HG03571 (cell line): ENCODE results near the gene DRAM1.
"Not testable (repeated sequence)": the region's sequence is repeated elsewhere in the genome, so short reads cannot be mapped to it uniquely, and the experiment has no call there.

Experiments used
- ATAC-seq: cut with Tn5 transposase; IDR thresholded peaks from one replicate; pipeline ENCODE4 v1.9.1; 2021; ENCODE audit not compliant: unreplicated experiment

Gene DRAM1

GRCh38 chr12:101876861-101877805 lies at the start of gene DRAM1:
TSS of gene DRAM1 (plus strand) at chr12:101877580. CDS start at chr12:101877790, 210 bp downstream.
- peak; percentile 75 for ATAC-seq

DNA sequence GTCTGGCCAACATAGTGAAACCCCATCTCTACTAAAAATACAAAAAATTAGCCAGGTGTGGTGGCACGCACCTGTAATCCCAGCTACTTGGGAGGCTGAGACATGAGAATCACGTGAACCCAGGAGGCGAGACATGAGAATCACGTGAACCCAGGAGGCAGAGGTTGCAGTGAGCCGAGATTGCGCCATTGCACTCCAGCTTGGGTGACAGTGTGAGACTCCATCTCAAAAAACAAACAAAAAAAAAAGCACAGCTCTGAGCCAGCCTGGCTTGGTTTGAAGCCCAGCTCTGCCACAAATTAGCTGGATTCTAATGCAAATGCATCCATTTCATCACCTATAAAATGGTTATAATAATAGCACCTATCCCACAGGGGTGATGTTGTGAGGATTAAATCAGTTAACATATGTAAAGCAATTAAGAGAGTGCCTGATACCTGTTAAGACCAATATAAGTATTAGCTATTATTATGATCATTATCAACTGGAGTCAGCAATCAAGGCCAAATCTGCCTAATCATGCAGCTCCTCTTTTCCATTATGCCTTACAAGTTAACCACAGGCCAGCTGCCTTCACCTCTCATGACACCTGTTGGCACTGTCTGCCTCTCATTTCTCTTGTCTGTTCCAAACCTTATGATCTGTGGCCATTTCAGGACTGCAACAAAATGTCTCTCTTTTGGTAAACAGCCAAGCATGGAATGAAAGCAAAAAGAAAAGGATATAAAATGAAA lies 48.8 kb upstream of the DRAM1 start:
- no peak for ATAC-seq

DNA sequence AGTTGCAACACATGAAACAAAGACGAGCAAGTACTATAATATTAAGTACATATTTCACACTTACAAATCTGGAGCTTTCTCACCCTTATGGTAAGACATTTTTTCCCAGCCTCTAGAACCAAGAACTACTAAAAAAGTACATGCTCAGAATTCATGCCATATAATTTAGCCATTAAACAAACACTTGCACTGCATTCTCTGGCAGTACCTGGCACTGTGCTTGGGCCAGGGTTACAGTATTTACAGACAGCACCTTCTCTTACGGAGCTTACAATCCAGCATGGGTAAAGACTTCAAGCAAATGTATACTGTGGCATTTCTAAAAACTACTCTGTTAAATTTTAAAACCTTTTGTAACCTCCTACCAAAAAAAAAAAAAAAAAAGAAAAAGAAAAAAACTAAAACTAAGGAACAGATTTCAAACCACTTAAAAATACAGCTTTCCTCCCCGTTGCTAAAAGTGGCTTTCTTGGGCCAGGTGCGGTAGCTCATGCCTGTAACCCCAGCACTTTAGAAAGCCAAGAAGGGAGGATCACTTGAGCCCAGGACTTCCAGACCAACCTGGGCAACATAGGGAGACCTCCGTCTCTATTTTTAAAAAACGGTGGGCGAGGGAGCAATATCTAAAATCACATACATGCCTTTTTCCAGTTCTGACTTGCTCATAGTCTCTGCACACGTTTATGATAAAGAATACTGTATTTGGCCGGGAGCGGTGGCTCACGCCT lies 47.6 kb upstream of the DRAM1 start:
- no peak for ATAC-seq

DNA sequence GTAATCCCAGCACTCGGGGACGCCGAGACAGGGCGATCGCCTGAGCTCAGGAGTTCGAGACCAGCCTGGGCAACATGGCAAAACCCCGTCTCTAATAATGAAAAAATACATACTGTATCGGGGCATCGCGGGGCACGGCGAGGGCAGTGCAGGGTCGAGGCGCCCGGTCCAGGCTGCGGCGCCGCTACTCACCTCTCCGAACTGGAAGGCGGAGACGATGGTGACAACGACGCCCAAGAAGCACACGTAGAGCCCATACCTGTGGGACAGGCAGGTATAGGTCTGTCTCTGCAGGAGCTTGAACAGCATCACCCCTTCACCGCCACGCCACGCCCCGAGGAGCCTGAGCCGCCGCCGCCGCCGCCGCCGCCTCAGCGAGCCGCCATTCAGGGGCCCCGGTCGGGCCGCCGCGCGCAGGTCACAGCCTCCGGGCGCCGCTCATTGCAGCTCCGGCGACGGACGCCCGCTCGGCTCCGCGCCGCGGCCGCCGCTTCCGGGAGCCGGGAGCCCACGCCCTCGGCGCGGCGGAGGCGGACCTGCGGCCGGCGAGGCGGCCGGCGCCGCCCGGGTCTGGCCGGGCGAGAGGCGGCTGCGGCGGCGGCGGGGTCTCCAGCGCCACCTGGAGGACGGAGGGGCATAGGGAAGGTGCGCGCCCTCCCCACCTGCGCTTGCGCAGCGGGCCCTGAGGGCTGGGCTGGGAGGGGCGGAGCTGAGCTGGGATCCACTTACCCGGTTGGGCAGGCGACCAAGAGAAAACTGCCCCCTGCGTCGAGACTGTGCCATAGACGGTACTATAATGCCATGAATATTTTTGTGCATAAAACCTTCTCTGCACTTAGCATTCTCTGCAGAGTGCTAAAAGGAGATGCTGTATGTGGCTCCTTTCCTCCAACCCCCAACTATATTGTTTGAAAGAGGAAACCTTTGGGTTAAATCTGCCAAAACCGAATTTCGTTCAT lies 46.7 kb upstream of the DRAM1 start, which contains the start of gene GNPTAB:
TSS of gene GNPTAB (minus strand) at position 593 of the 959 bp plus-strand sequence. CDS start at position 309, 284 bp downstream.
- peak; percentile 89 for ATAC-seq

DNA sequence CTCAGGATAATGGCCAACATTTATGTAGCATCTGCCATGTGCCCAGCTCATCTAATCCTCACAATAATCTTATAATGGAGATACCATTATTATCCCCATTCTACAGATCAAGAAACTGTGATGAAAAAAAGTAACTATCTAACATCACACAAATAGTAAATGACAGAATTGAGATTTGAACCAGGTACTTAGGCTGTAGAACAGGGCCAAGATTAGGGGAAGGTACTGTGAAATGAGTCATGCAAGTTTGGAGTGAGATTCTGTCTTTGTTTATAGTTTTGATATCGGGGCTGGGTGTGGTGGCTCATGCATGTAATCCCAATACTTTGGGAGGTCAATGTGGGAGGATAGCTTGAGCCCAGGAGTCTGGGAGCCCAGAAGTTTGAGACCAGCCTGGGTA lies 45.4 kb upstream of the DRAM1 start:
- ATAC-seq = no peak

DNA sequence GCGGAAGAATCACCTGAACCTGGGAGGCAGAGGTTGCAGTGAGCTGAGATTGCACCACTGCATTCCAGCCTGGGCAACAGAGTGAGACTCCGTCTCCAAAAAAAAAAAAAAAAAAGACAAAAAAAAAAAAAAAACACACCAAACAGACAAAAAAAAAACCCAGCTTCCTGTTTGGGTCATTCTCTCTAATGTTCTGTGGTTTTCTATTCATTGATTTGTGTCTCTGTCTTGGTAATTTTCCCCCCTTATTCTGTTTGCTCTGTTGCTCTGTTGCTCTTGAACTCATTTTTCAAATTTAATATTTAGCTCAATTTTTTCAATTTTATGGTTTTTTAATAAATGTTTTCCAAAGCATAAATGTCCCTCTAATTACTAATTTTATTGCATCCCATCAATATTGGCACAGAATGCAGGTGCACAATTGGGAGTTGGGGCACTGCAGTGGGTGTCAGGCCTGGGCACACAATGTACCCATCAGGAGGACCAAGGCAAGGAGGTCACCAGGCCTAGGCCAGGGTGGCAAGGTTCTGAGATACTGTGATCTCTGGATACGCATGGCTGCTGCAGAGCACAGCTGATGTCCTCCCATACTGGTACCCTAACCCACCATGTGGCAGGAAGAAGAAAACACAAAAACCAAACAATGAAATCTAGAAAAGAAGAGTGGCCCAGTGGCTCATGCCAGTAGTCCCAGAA lies 38.6 kb upstream of the DRAM1 start:
- peak; percentile 69 for ATAC-seq

DNA sequence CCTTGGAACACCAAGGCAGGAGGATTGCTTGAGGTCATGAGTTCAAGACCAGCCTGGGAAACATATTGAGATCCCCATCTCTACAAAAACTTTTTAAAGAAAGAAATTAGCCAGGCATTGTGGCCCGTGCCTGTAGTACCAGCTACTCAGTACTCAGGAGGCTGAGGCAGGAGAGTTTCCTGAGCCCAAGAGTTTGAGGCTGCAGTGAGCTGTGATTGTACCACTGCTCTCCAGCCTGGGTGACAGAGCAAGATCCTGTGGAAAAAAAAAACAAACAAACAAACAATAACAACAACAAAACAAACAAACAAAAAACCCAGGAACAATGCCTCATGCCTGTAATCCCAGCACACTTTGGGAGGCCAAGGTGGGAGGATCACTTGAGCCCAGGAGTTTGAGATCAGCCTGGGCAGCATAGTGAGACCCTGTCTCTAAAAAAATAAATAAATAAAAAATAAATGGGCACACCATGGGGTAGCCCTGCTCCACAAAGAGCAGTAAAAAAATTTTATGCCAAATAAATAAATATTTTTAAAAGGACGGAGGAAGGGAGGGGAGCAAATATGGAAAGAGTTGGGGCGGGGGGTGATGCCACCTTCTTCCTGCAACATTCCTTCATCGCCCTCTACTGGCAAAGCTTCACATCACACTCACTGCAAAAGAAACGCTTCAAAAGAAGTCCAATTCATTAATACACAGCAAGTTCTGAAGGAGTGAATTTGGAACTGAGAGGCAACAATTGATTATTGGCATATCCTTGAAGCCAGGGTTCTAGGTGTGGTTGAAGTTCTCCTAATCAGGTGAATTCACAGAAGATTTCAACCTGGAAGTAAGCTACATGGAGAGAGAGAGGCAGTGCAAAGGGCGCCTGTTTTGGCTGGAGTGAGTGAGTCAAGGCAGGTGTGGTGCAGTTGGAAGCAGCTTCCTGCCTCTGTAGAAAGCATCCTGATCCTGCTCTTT lies 37.8 kb upstream of the DRAM1 start:
- no peak for ATAC-seq

GRCh38 chr12:101841069-101841468 lies 36.3 kb upstream of the DRAM1 start:
- ATAC-seq = no peak

DNA sequence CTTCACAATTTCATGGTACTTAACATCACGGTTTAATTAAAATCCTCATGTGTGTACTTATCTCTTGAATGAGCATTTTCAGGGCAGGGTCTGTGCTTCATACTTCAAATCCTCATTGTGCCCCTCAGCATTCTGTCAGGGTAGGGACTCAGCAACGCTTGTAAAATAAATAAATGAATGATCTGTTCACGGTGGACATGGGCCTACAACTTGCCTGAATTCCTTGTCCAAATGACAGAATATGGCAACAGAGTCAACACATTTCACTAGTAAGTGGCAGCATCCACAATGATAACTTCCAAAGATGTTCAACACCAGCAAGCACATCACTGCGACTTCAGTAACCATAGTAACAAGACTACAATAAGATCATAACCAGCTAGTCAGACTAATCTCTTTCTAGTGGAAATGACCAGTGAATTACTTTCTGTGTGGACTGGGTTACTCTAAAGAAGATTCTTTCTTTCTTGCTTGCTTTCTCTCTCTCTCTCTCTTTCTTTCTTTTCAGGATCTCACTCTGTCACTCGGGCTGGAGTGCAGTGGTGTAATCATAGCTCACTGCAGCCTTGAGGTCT lies 32.2 kb upstream of the DRAM1 start:
- ATAC-seq = no peak

- ATAC-seq = no peak
Observed at GRCh38 chr12:101847325-101847724, 30.1 kb upstream of the DRAM1 start.

GRCh38 chr12:101850199-101850598 lies 27.2 kb upstream of the DRAM1 start:
- ATAC-seq = no peak

GRCh38 chr12:101852998-101853397 lies 24.4 kb upstream of the DRAM1 start:
- no peak for ATAC-seq

GRCh38 chr12:101854747-101855146 lies 22.6 kb upstream of the DRAM1 start:
- peak; percentile 60 for ATAC-seq

DNA sequence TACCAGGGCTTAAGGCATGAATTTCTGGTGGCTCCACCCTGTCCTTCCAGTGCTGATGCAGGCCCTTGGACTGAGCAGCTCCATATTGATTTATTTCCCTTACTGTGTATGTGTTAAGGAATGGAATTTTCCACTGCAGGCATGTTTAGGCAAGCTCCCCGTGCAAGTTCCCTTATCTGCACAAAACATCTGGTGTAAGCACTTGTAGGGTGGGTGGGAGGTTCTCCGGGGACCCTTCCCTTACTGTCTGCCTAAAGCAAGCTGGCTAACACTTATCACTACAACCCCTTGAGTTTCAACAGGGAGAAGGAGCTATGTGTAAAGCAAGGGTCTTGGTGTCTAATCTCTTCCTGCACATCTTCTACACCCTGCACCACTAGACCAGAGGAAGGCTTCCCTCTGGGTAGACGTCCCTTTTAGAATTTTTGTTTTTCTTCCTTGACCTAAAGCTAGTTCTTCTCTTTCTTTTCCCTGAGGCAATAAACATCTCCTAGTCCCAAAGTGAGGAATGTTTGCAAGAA lies 22.0 kb upstream of the DRAM1 start:
- no peak for ATAC-seq

- no peak for ATAC-seq
Observed at GRCh38 chr12:101855976-101856375, 21.4 kb upstream of the DRAM1 start.

DNA sequence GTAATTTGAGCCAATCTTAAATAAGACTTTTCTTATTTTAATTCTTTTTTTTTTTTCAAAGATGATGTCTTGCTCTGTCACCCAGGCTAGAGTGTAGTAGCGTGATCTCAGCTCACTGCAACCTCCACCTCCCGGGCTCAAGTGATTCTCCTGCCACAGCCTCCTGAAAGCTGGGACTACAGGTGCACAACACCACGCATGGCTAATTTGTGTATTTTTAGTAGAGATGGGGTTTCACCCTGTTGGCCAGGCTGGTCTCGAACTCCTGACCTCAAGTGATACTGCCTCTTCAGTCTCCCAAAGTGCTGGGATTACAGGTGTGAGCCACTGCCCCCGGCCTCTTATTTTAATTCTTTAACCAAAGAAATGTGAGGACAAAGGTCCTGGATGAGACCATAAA lies 20.8 kb upstream of the DRAM1 start:
- ATAC-seq = not testable (repeated sequence)

DNA sequence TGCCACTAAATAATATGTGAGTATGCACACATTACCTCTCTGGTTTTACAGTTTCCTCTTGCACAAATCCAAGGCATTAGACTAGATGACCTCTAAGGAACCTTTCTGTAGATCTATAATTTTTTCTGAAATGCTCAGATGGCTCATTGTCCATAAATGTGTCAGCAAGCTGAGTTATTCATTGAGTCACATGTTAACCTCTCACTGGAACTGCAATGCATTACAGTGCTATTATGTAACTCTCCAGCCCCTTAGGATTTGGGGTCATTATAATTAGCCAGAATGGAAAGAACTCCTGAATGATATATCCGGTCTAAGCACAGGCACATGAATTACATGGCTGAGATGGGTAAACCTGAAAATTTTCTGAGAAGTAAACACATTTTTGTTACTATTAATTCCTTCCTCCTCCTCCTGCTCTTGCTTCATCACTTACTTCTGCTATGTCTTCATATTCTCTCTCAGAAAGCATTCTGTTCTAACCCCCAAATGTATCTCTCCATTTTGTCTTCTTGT lies 20.3 kb upstream of the DRAM1 start:
- peak; percentile 33 for ATAC-seq

DNA sequence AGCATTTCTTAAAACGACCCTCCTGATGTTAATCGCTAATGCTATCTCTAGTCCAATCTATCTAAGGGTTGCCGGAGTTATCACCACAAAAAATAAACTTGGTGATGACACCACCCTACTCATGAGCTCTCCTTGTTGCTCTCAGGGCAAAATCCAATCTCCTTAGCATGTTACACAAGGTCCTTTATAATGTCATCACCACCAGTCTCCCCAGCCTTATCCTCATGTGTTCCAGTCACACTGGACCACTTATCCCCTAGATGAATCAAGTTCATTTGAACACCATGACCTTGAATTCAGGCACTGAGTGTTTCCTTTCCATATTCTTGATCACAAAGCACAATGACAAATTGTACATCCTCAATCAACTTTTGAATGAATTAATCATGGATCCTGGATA lies 19.0 kb upstream of the DRAM1 start:
- ATAC-seq = no peak
